SK-N-SH treated with all-trans-retinoic acid at 6 μM for 48 hours (cell line): ENCODE data around the gene NEDD4.

Source experiments
- CREB5 ChIP-seq: fragments of 250-450 bp; sonication (Bioruptor Pico); IDR thresholded peaks from 2 replicates; pipeline ENCODE4 v1.5.1; 2020; ENCODE audit warnings: low read depth, mild to moderate bottlenecking, moderate library complexity
- CSDC2 ChIP-seq: fragments of 250-450 bp; sonication (Bioruptor Pico); IDR thresholded peaks from 2 replicates; pipeline ENCODE4 v1.5.0; 2020; ENCODE audit warnings: mild to moderate bottlenecking, moderate library complexity
- CSRNP3 ChIP-seq: fragments of 250-450 bp; sonication (Bioruptor Pico); IDR thresholded peaks from 2 replicates; pipeline ENCODE4 v1.5.1; 2021; ENCODE audit warnings: mild to moderate bottlenecking, moderate library complexity
- ISL1 ChIP-seq: fragments of 250-450 bp; sonication (Bioruptor Pico); IDR thresholded peaks from 2 replicates; pipeline ENCODE4 v2.1.2; 2022; ENCODE audit warnings: mild to moderate bottlenecking, moderate library complexity
- PATZ1 ChIP-seq: fragments of 250-450 bp; sonication (Bioruptor Pico); IDR thresholded peaks from 2 replicates; pipeline ENCODE4 v1.8.0; 2020; ENCODE audit warnings: mild to moderate bottlenecking, moderate library complexity, borderline replicate concordance
- PPARA ChIP-seq: fragments of 250-450 bp; sonication (Bioruptor Pico); IDR thresholded peaks from 2 replicates; pipeline ENCODE4 v1.5.0; 2020; ENCODE audit warnings: mild to moderate bottlenecking, borderline replicate concordance
- RARB ChIP-seq: fragments of 250-450 bp; sonication (Bioruptor Pico); IDR thresholded peaks from 2 replicates; pipeline ENCODE4 v1.8.0; 2021; ENCODE audit warnings: mild to moderate bottlenecking, moderate library complexity
- ZFP3 ChIP-seq: fragments of 250-450 bp; sonication (Bioruptor Pico); IDR thresholded peaks from 2 replicates; pipeline ENCODE4 v1.5.0; 2020; ENCODE audit warnings: mild to moderate bottlenecking, moderate library complexity

GRCh38 chr15:55860468-55860867 lies 132.9 kb downstream of the NEDD4 start:
- no peak for TF ChIP-seq CREB5
- TF ChIP-seq PPARA, result no peak
- TF ChIP-seq ZFP3 (CRISPR knock-in tag), result no peak
- no peak for TF ChIP-seq CSDC2
- no peak for TF ChIP-seq ISL1
- no peak for TF ChIP-seq RARB (CRISPR knock-in tag)
- no peak for TF ChIP-seq PATZ1 (CRISPR knock-in tag)
- TF ChIP-seq CSRNP3 (CRISPR knock-in tag), result no peak
